HG03558 (cell line): ENCODE measurements around the gene KLHL41.
"Not testable (repeated sequence)": the region's sequence is repeated elsewhere in the genome, so short reads cannot be mapped to it uniquely, and the experiment has no call there.

ENCODE experiments used
- ATAC-seq: cut with Tn5 transposase; IDR thresholded peaks from one replicate; pipeline ENCODE4 v1.9.1; 2021; ENCODE audit warnings: moderate number of reproducible peaks; ENCODE audit not compliant: unreplicated experiment; ENCODE audit errors: extremely low read depth

KLHL41 gene

DNA sequence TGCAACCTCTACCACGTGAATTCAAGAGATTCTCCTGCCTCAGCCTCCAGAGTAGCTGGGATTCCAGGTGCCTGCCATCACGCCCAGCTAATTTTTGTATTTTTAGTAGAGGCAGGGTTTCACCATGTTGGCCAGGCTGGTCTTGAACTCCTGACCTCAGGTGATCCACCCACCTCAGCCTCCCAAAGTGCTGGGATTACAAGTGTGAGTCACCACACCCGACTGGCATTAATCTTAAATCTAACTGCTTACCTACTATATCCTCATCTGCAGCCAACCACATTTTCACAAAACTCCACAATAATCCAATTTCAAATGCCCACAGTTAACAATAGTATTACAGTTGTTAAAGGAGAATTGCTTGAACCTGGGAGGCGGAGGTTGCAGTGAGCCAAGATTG, 61.2 kb downstream of the KLHL41 start:
- not testable (repeated sequence) for ATAC-seq

DNA sequence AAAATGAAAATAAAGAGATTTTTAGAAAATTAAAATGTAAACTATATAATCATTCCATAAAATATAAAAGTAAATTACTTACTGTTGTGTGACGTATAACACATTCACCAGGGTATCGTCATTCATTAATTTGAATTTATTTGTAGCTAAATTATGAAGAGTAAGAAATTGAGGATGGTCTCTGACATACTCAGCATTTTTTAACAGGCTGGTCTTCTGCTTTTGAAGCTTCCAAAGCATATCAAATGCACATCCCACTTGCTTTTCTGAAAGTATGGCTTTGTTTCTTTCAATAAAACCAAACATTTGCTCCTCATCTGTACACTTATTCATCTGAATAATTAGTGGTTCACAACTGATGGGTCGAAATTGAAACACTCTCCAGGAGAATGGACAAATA, 62.1 kb downstream of the KLHL41 start:
- ATAC-seq: no peak

DNA sequence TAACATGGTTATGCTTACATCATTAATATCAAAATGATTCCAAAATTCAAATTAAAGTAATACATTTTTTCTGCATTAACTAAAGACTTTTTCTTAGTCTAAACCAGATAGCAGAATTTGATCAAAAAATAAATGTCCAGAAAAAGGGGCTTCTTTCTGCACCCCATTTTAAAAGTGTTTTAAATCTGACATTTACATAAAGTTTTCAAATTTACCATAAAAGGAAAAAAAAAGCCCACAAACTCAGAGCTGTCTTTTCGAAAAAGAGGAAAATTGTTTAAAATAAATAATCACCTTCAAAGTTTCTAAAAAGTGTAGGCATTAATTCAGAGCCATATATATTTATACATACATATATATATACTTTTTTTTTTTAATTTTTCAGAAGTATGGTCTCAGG, 62.7 kb downstream of the KLHL41 start:
- ATAC-seq: no peak

DNA sequence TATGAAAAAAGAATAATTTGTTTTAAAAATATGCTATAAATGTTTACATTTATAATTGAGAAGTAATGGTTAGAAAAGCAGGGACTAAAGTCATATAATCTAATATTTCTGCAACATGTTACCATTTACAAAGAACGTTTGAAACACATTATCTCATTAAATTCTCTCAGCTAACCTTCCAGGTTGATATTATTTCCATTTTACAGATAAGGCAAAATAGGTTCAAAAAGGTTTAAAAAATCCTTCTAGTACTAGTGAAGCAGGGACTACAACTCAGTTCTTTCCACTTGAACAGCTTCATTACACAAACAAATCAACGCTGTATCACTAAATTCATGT, 63.3 kb downstream of the KLHL41 start:
- ATAC-seq: no peak

DNA sequence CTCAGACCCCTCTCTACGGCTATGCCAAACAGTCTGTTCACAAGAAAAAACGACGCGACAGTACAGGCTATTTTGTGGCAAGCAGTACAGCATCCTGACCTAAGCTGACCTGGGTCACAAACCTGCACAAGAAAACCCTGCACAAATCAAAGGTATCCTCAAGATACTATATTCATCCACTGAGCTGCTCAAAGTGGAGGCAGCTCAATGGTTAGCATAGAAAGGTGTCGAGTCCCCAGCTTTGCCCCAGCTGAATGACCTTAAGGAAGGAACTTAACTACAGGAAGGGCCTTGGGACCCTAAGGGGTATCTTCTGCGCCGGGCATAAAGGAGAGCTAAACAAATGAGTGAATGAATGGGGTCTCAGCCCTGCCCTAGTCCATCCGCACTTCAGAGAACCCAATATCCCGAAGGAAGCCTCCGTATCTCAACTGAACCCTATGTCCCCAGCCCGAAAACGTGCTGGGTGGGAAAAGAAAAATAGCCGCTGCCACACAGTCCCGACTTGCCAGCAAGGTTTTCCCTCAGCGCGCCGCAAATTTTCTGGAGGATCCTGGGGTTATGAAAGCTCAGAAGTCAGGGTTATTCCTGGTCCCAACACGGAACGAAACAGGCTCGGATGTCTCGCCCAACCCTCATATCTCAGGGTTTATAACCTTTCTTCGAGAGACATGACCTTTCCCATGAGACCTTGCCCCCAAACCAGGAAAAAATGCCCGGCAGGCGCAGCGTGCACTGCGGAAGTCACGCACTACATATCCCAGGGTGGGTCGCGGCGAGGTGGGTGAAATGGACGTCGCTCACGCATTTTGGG, 63.9 kb downstream of the KLHL41 start, which contains the start of gene FASTKD1:
Gene FASTKD1, minus strand, starts transcription at position 706 of the 814 bp plus-strand sequence. CDS start 1,836 bp downstream, outside the sequence.
- peak; percentile 98 for ATAC-seq

DNA sequence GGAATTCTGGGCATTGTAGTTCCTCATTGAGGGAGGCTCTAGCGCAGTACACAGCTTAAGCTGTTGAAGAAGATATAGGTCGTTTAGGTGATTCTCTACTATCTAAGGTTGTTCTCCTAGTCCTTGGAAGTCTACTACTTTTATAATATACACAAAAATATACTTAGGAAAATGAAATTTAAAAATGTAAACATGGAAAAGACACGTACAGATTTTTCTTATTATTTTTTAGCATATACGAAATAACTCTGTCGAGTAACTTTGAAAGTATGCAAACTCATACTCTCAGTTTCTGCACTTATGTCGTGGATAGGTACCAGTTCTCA, 64.4 kb downstream of the KLHL41 start:
- ATAC-seq: no peak

DNA sequence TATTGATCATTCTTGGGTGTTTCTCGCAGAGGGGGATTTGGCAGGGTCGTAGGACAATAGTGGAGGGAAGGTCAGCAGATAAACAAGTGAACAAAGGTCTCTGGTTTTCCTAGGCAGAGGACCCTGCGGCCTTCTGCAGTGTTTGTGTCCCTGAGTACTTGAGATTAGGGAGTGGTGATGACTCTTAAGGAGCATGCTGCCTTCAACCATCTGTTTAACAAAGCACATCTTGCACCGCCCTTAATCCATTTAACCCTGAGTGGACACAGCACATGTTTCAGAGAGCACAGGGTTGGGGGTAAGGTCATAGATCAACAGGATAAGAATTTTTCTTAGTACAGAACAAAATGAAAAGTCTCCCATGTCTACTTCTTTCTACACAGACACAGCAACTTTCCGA, 65.0 kb downstream of the KLHL41 start:
- ATAC-seq: not testable (repeated sequence)

DNA sequence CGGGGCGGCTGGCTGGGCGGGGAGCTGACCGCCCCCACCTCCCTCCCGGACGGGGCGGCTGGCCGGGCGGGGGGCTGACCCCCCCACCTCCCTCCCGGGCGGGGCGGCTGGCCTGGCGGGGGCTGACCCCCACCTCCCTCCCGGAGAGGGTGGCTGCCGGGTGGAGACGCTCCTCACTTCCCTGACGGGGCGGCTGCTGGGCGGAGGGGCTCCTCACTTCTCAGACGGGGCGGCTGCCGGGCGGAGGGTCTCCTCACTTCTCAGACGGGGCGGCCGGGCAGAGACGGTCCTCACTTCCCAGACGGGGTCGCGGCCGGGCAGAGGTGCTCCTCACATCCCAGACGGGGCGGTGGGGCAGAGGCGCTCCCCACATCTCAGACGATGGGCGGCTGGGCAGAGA, 65.8 kb downstream of the KLHL41 start:
- ATAC-seq: not testable (repeated sequence)
